ENCODE measurements around the gene MRPL18.
"Not testable (repeated sequence)": the region's sequence is repeated elsewhere in the genome, so short reads cannot be mapped to it uniquely, and the experiment has no call there.

The MRPL18 gene

GRCh38 chr6:159790149-159790955, at the start of gene MRPL18:
MRPL18 (plus strand) TSS chr6:159790467; CDS start chr6:159790588, 121 bp downstream.
- DNase-seq (ENCODE audit: low read depth in 1 of 2, low spot score in 1 of 2), result peak; percentile 74 to 80

- no peak for DNase-seq (ENCODE audit: low read depth in 1 of 2, low spot score in 1 of 2)
These were observed 48.1 kb upstream of the MRPL18 start for GRCh38 chr6:159742165-159742564.

- no peak for DNase-seq (ENCODE audit: low read depth in 1 of 2, low spot score in 1 of 2)
These were observed 45.2 kb upstream of the MRPL18 start for GRCh38 chr6:159745081-159745480.

GRCh38 chr6:159746759-159747158, 43.5 kb upstream of the MRPL18 start:
- no peak for DNase-seq (ENCODE audit: low read depth in 1 of 2, low spot score in 1 of 2)

GRCh38 chr6:159748127-159748526, 42.1 kb upstream of the MRPL18 start:
- not testable (repeated sequence) for DNase-seq (ENCODE audit: low read depth in 1 of 2, low spot score in 1 of 2)

GRCh38 chr6:159751448-159751847, 38.8 kb upstream of the MRPL18 start:
- no peak for DNase-seq (ENCODE audit: low read depth in 1 of 2, low spot score in 1 of 2)

- DNase-seq (ENCODE audit: low read depth in 1 of 2, low spot score in 1 of 2), result no peak
These were observed 37.0 kb upstream of the MRPL18 start for GRCh38 chr6:159753081-159753872.

GRCh38 chr6:159754401-159754800, 35.9 kb upstream of the MRPL18 start:
- DNase-seq (ENCODE audit: low read depth in 1 of 2, low spot score in 1 of 2), result no peak

- DNase-seq (ENCODE audit: low read depth in 1 of 2, low spot score in 1 of 2), result no peak
These were observed 35.0 kb upstream of the MRPL18 start for GRCh38 chr6:159754959-159755914.

GRCh38 chr6:159756508-159756907, 33.8 kb upstream of the MRPL18 start:
- no peak for DNase-seq (ENCODE audit: low read depth in 1 of 2, low spot score in 1 of 2)

GRCh38 chr6:159758031-159759001, 32.0 kb upstream of the MRPL18 start:
- DNase-seq (ENCODE audit: low read depth in 1 of 2, low spot score in 1 of 2), result no peak

- no peak for DNase-seq (ENCODE audit: low read depth in 1 of 2, low spot score in 1 of 2)
These were observed 30.6 kb upstream of the MRPL18 start for GRCh38 chr6:159759645-159760044.

GRCh38 chr6:159760602-159761057, 29.6 kb upstream of the MRPL18 start:
- DNase-seq (ENCODE audit: low read depth in 1 of 2, low spot score in 1 of 2), result no peak

- no peak for DNase-seq (ENCODE audit: low read depth in 1 of 2, low spot score in 1 of 2)
These were observed 29.0 kb upstream of the MRPL18 start for GRCh38 chr6:159761129-159761872.

- peak; percentile 78 to 89 for DNase-seq (ENCODE audit: low read depth in 1 of 2, low spot score in 1 of 2)
These were observed 28.2 kb upstream of the MRPL18 start, which contains the start of gene ACAT2 for GRCh38 chr6:159761873-159762680. ACAT2 (plus strand) TSS chr6:159762045; CDS start chr6:159762088, 43 bp downstream.

GRCh38 chr6:159762681-159763293, 27.5 kb upstream of the MRPL18 start:
- DNase-seq (ENCODE audit: low read depth in 1 of 2, low spot score in 1 of 2), result no peak

- no peak for DNase-seq (ENCODE audit: low read depth in 1 of 2, low spot score in 1 of 2)
These were observed 23.4 kb upstream of the MRPL18 start for GRCh38 chr6:159766906-159767305.

GRCh38 chr6:159769470-159769869, 20.8 kb upstream of the MRPL18 start:
- no peak for DNase-seq (ENCODE audit: low read depth in 1 of 2, low spot score in 1 of 2)

Data from activated T-helper 1 cell treated with anti-CD3 and anti-CD28 coated beads, Interleukin-2, amount 50 U/mL, for 16 hours (primary cell).